PC-9 (cell line): ENCODE data around the gene CDIP1.

ENCODE experiments used
- EZH2 ChIP-seq: fragments of 200-600 bp; sonication (generic); IDR thresholded peaks from 2 replicates; pipeline ENCODE4 v1.8.0; 2017; ENCODE audit warnings: antibody characterized with exemption, low read depth
- TF ChIP-seq, protein P1 (sequence below): fragments of 200-600 bp; sonication (generic); conservative IDR thresholded peaks from 2 replicates; pipeline ENCODE4 v1.6.1; 2017; ENCODE audit warnings: mixed run types, antibody characterized with exemption, mild to moderate bottlenecking, moderate library complexity

DNA sequence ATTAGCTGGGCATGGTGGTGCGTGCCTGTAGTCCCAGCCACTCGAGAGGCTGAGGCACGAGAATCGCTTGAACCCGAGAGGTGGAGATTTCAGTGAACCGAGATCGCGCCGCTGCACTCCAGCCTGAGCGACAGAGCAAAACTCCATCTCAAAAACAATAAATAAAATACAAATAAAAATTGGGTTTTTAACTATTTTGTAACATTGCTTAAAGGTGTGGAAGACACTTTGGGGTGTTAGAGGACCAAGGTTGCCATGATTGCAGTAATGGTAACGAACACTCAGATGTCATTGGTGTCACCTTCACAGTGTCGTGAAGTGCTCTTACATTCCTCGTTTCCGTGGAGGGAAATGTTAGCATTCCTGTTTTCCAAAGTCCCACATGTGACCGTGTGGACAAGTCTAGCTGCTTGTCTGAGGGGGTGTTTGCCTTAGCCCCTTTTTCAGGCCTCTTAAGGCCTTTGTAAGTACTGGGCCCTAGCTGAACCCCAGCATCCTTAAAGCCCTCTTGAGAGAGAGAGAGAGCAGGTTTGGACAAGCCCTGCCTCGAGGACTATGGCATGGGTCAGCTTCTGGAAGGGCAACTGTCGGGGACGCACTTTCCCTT is 26.2 kb upstream of the CDIP1 start:
- TF ChIP-seq EZH2 = no peak
- TF ChIP-seq, protein P1, sequence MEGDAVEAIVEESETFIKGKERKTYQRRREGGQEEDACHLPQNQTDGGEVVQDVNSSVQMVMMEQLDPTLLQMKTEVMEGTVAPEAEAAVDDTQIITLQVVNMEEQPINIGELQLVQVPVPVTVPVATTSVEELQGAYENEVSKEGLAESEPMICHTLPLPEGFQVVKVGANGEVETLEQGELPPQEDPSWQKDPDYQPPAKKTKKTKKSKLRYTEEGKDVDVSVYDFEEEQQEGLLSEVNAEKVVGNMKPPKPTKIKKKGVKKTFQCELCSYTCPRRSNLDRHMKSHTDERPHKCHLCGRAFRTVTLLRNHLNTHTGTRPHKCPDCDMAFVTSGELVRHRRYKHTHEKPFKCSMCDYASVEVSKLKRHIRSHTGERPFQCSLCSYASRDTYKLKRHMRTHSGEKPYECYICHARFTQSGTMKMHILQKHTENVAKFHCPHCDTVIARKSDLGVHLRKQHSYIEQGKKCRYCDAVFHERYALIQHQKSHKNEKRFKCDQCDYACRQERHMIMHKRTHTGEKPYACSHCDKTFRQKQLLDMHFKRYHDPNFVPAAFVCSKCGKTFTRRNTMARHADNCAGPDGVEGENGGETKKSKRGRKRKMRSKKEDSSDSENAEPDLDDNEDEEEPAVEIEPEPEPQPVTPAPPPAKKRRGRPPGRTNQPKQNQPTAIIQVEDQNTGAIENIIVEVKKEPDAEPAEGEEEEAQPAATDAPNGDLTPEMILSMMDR = no peak
